OCI-M2 (cell line): ENCODE results near the gene NAPSA.
"Not testable (repeated sequence)": the region's sequence is repeated elsewhere in the genome, so short reads cannot be mapped to it uniquely, and the experiment has no call there.

Source experiments
- DNase-seq: peaks from one replicate; lab custom pipeline; 2025; ENCODE audit not compliant: unreplicated experiment; lab: John Stamatoyannopoulos, UW

NAPSA gene

GRCh38 chr19:50365434-50366306, at the start of gene NAPSA:
Gene NAPSA (minus strand): TSS chr19:50365639. CDS start chr19:50365621, 18 bp downstream.
- DNase-seq, result no peak

- no peak for DNase-seq
Observed at GRCh38 chr19:50413531-50413930, 48.1 kb upstream of the NAPSA start.

- no peak for DNase-seq
Observed at GRCh38 chr19:50413096-50413495, 47.7 kb upstream of the NAPSA start.

GRCh38 chr19:50412419-50412818, 47.0 kb upstream of the NAPSA start:
- no peak for DNase-seq

DNA sequence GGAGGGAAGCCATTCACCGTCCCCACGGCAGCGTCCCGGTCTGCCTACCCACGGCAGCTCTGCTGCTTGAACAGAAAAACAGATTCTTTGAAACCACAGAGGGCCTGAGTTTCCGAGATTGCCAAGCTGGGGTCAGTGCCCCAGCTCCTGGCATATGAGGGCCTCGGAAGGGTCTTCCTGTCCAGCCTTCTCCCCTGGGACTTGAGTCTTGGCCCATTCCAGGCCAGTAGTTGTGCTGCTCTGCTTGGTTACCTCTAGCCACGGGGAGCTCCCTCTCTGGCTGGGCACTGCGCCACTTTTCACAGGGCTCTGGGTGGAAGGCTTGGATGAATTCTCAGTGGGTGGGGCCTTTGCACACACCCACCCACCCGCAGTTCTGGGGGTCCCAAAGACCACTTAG, 44.7 kb upstream of the NAPSA start:
- no peak for DNase-seq

GRCh38 chr19:50409347-50409746, 43.9 kb upstream of the NAPSA start:
- no peak for DNase-seq

DNA sequence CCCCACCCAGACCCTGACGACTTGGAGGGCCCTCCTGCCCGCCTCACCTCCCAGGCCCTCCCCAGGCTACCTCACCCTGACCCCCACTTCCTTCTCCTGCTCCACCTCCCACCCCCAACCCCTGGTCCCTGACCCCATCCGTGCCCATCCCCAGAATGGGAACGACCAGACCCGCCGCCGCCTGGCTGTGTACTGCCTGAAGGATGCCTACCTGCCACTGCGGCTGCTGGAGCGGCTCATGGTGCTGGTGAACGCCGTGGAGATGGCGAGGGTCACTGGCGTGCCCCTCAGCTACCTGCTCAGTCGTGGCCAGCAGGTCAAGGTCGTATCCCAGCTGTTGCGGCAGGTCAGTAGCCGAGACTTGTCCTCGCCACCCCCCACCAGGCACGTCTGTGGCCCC, 41.4 kb upstream of the NAPSA start:
- no peak for DNase-seq

- no peak for DNase-seq
Observed at GRCh38 chr19:50406156-50406820, 40.8 kb upstream of the NAPSA start.

GRCh38 chr19:50402544-50403301, 37.3 kb upstream of the NAPSA start:
- no peak for DNase-seq

DNA sequence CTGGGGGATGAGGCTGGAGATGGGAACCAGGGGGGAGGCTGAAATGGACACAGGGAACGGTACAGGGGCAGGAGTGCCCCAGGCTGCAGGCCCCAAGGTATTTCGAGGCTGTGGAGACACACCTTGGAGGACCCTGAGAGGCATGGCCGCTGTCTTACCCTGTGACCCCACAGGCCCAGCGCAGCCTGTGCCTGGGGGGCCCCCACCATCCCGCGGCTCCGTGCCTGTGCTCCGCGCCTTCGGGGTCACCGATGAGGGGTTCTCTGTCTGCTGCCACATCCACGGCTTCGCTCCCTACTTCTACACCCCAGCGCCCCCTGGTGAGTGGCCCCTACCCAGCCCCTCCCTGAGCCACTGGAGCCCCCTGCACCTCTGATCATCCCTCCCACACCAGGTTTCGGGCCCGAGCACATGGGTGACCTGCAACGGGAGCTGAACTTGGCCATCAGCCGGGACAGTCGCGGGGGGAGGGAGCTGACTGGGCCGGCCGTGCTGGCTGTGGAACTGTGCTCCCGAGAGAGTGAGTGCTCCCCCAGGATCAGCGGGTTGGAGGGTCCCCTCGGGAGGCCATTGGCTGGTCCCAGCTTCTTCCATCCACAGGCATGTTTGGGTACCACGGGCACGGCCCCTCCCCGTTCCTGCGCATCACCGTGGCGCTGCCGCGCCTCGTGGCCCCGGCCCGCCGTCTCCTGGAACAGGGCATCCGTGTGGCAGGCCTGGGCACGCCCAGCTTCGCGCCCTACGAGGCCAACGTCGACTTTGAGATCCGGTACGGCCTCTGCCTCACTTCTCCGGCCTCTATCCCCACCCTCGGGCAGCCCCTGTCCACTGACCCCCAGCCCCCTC, 36.4 kb upstream of the NAPSA start:
- no peak for DNase-seq

- no peak for DNase-seq
Observed at GRCh38 chr19:50399368-50399745, 33.9 kb upstream of the NAPSA start.

GRCh38 chr19:50398675-50399367, 33.4 kb upstream of the NAPSA start:
- DNase-seq, result no peak

GRCh38 chr19:50394017-50394416, 28.6 kb upstream of the NAPSA start:
- no peak for DNase-seq

DNA sequence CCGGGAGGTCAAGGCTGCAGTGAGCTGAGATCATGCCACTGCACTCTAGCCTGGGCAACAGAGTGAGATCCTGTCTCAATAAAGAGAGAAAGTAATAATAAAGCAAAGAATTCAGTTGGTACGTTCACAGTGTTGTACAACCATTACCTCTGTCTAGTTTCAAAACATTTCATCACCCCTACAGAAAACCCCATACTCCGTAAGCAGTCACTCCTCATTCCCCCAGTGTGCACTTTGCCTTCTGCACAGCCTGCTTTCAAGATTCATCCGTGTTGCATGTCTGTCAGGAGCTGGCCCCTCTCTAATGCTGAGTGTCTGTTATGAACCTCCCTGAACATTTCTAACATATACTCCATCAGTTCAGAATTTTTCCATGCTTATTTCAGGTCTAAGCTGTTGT, 28.1 kb upstream of the NAPSA start:
- DNase-seq, result no peak

GRCh38 chr19:50392759-50393158, 27.3 kb upstream of the NAPSA start:
- DNase-seq, result no peak

DNA sequence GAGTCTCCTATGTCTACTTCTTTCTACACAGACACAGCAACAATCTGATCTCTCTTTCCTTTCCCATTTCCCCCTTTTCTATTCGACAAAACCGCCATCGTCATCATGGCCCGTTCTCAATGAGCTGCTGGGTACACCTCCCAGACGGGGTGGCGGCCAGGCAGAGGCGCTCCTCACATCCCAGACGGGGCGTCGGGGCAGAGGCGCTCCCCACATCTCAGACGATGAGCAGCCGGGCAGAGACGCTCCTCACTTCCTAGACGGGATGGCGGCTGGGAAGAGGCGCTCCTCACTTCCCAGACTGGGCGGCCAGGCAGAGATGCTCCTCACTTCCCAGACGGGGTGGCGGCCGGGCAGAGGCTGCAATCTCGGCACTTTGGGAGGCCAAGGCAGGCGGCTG, 25.5 kb upstream of the NAPSA start:
- DNase-seq, result not testable (repeated sequence)

- DNase-seq, result not testable (repeated sequence)
Observed at GRCh38 chr19:50390295-50390694, 24.9 kb upstream of the NAPSA start.

DNA sequence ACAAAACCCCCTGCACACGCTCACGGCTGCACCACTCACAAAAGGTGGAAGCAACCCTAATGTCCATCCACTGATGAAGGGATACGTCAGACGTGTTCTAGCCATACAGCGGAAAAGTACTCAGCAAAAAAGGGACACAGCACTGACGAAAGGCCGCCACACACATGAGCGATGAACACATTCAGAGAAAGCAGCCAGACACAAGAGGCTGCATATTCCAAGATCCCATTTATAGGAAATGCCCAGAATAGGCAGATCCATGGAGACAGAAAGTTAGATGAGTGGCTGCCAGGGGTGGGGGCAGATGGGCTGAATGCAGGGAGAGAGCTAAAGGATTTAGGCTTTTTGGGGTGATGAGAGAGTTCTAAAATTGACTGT, 22.4 kb upstream of the NAPSA start:
- no peak for DNase-seq

GRCh38 chr19:50387176-50387867, 21.9 kb upstream of the NAPSA start:
- no peak for DNase-seq
